HG03439 (cell line): ENCODE results near the gene ATF1.
A peak's percentile ranks its signal among the peaks of the same experiment; 100 is the strongest.

Experiments used
- ATAC-seq: cut with Tn5 transposase; IDR thresholded peaks from one replicate; pipeline ENCODE4 v1.9.1; 2021; ENCODE audit warnings: mild to moderate bottlenecking, moderate library complexity; ENCODE audit not compliant: unreplicated experiment

ATF1 gene

GRCh38 chr12:50763639-50764285 is at the start of gene ATF1:
Gene ATF1, plus strand, starts transcription at chr12:50764101. Its CDS starts 16,045 bp downstream, at chr12:50780146.
- ATAC-seq: peak; percentile 72

GRCh38 chr12:50715174-50715573 is 48.7 kb upstream of the ATF1 start:
- ATAC-seq: no peak

- no peak for ATAC-seq
Observed at GRCh38 chr12:50718760-50719159, 45.1 kb upstream of the ATF1 start.

- no peak for ATAC-seq
Observed at GRCh38 chr12:50720085-50720484, 43.8 kb upstream of the ATF1 start.

- ATAC-seq: no peak
Observed at GRCh38 chr12:50720501-50720900, 43.4 kb upstream of the ATF1 start.

- ATAC-seq: no peak
Observed at GRCh38 chr12:50723865-50724264, 40.0 kb upstream of the ATF1 start.

GRCh38 chr12:50725011-50725942 is 38.6 kb upstream of the ATF1 start:
- no peak for ATAC-seq

- ATAC-seq: no peak
Observed at GRCh38 chr12:50727466-50727865, 36.4 kb upstream of the ATF1 start.

GRCh38 chr12:50728417-50728816 is 35.5 kb upstream of the ATF1 start:
- no peak for ATAC-seq

- ATAC-seq: no peak
Observed at GRCh38 chr12:50728841-50729240, 35.1 kb upstream of the ATF1 start.

GRCh38 chr12:50732591-50732990 is 31.3 kb upstream of the ATF1 start:
- ATAC-seq: no peak

- ATAC-seq: no peak
Observed at GRCh38 chr12:50733706-50734105, 30.2 kb upstream of the ATF1 start.

- no peak for ATAC-seq
Observed at GRCh38 chr12:50734409-50735263, 29.3 kb upstream of the ATF1 start.

GRCh38 chr12:50739611-50740010 is 24.3 kb upstream of the ATF1 start:
- no peak for ATAC-seq

GRCh38 chr12:50740307-50740706 is 23.6 kb upstream of the ATF1 start:
- no peak for ATAC-seq

GRCh38 chr12:50742776-50743175 is 21.1 kb upstream of the ATF1 start:
- no peak for ATAC-seq

GRCh38 chr12:50745861-50746260 is 18.0 kb upstream of the ATF1 start:
- ATAC-seq: no peak

- ATAC-seq: no peak
Observed at GRCh38 chr12:50746431-50746830, 17.5 kb upstream of the ATF1 start.

- ATAC-seq: no peak
Observed at GRCh38 chr12:50747817-50748216, 16.1 kb upstream of the ATF1 start.

- no peak for ATAC-seq
Observed at GRCh38 chr12:50749459-50749882, 14.4 kb upstream of the ATF1 start.

- ATAC-seq: no peak
Observed at GRCh38 chr12:50750366-50750765, 13.5 kb upstream of the ATF1 start.
